GM12878 (cell line): ENCODE measurements around the gene WRAP73. TPM values are rescaled to one million over a fixed set of nuclear protein-coding genes. Genes with fewer than 3 reads are reported as not detected.

Experiments used
- ATAC-seq: fragments of 200-7000 bp; cut with Tn5 transposase; 3 replicates; pipeline ENCODE4 v1.9.1; 2020; ENCODE audit warnings: mild to moderate bottlenecking, moderate library complexity
- BruUV-seq: library from RNA; stranded (reverse); fragments of 400-500 nt; replicated peaks from 2 replicates; lab custom pipeline; 2021; lab: Mats Ljungman, UMichigan
- CTCF ChIA-PET: fragments of 300-600 bp; sonication (Branson Sonifier 250); formaldehyde crosslinking; extraction: SDS; loops from one replicate; lab custom pipeline; 2021; ENCODE audit warnings: inconsistent platforms; lab: Yijun Ruan, JAX
- POLR2A ChIA-PET: fragments of 350-600 bp; formaldehyde crosslinking; extraction: SDS; loops from one replicate; lab custom pipeline; 2021; ENCODE audit warnings: inconsistent platforms; lab: Charles Lee
- RAD21 ChIA-PET: fragments of 300-600 bp; sonication (Branson Sonifier 250); formaldehyde crosslinking; loops from one replicate; lab custom pipeline; 2023; ENCODE audit warnings: antibody characterized with exemption; ENCODE audit not compliant: unreplicated experiment; lab: Charles Lee
- SMC1A ChIA-PET: fragments of 300-600 bp; sonication (Branson Sonifier 250); formaldehyde crosslinking; loops from one replicate; lab custom pipeline; 2023; ENCODE audit not compliant: unreplicated experiment, uncharacterized antibody; lab: Charles Lee
- DNase-seq: peaks from one replicate; pipeline ENCODE4 v3.0.0-alpha.2; 2011; ENCODE audit warnings: low read depth, low spot score
- FAIRE-seq: peaks from 3 replicates; lab custom pipeline; 2011; peaks lifted over from hg19 to GRCh38; lab: Jason Lieb, UNC
- H2AFZ ChIP-seq: 2 replicates; pipeline ENCODE4 v1.6.0; 2011; ENCODE audit warnings: low read depth, low read length, control low read depth; ENCODE audit not compliant: control insufficient read depth
- H3K27ac ChIP-seq: 2 replicates; pipeline ENCODE4 v1.5.1; 2011; ENCODE audit warnings: control low read depth; ENCODE audit not compliant: control insufficient read depth, insufficient read depth
- H3K27me3 ChIP-seq, 2 experiments: replicated peaks in 1 of 2; 2 replicates each; pipeline versions ENCODE4 v1.6.0 to v1.6.1; 2011; ENCODE audit warnings: low read length in 1 of 2; ENCODE audit not compliant: control insufficient read depth in 2 of 2, insufficient read depth in 2 of 2
- H3K36me3 ChIP-seq, 2 experiments: 2 replicates each; pipeline ENCODE4 v1.5.1; 2011; ENCODE audit warnings: low read length in 1 of 2; ENCODE audit not compliant: control insufficient read depth in 2 of 2, insufficient read depth in 2 of 2
- H3K4me1 ChIP-seq: 2 replicates; pipeline ENCODE4 v1.6.1; 2011; ENCODE audit warnings: mild to moderate bottlenecking, low read length, moderate library complexity, mixed read lengths; ENCODE audit not compliant: control insufficient read depth, insufficient read depth
- H3K4me2 ChIP-seq: 2 replicates; pipeline ENCODE4 v1.6.0; 2011; ENCODE audit warnings: control low read depth; ENCODE audit not compliant: control insufficient read depth, insufficient read depth
- H3K4me3 ChIP-seq: fragments of 200-600 bp; sonication (generic); 2 replicates; pipeline ENCODE4 v1.5.1; 2016
- H3K79me2 ChIP-seq: 2 replicates; pipeline ENCODE4 v1.6.0; 2011; ENCODE audit warnings: low read length; ENCODE audit not compliant: control insufficient read depth, insufficient read depth
- H3K9ac ChIP-seq: 2 replicates; pipeline ENCODE4 v1.8.0; 2011; ENCODE audit warnings: low read length, control low read depth, mixed read lengths; ENCODE audit not compliant: control insufficient read depth, insufficient read depth
- H3K9me3 ChIP-seq: replicated peaks from 3 replicates; pipeline ENCODE4 v1.5.1; 2011; ENCODE audit warnings: mild to moderate bottlenecking, low read length; ENCODE audit not compliant: control insufficient read depth, insufficient read depth
- H4K20me1 ChIP-seq: 2 replicates; pipeline ENCODE4 v1.6.0; 2011; ENCODE audit not compliant: control insufficient read depth, insufficient read depth
- BCL11A ChIP-seq: IDR thresholded peaks from 2 replicates; pipeline ENCODE4 v1.6.1; 2011; ENCODE audit warnings: low read depth, low read length
- EED ChIP-seq: sonication (generic); IDR thresholded peaks from 2 replicates; pipeline ENCODE4 v1.6.1; 2016; ENCODE audit warnings: antibody characterized with exemption, low read depth
- EP300 ChIP-seq, 2 experiments: fragments of 150-350 bp in 1 of 2; IDR thresholded peaks; 2 replicates each; pipeline ENCODE4 v1.6.1; 2011 to 2012; ENCODE audit warnings: low read depth in 2 of 2, low read length in 2 of 2, borderline replicate concordance in 1 of 2, improper control_type of control experiment in 1 of 2, inconsistent platforms in 1 of 2; ENCODE audit not compliant: control insufficient read depth in 1 of 2
- FOS ChIP-seq: IDR thresholded peaks from 3 replicates; pipeline ENCODE4 v1.6.1; 2011; ENCODE audit warnings: borderline replicate concordance; ENCODE audit not compliant: insufficient read length; ENCODE audit errors: extremely low read depth
- KAT2A ChIP-seq: conservative IDR thresholded peaks from 2 replicates; pipeline ENCODE4 v1.6.1; 2011; ENCODE audit warnings: low read depth, low read length; ENCODE audit not compliant: control insufficient read depth
- NFYB ChIP-seq: IDR thresholded peaks from 2 replicates; pipeline ENCODE4 v1.6.1; 2011; ENCODE audit warnings: low read depth, mild to moderate bottlenecking, low read length, improper control_type of control experiment, moderate library complexity; ENCODE audit not compliant: insufficient read depth
- SMARCA5 ChIP-seq: fragments of 450-650 bp; IDR thresholded peaks from 2 replicates; pipeline ENCODE4 v1.6.1; 2017; ENCODE audit warnings: mild to moderate bottlenecking
- SP1 ChIP-seq: IDR thresholded peaks from one replicate; pipeline ENCODE4 v1.6.1; 2011; ENCODE audit warnings: low read depth, low read length
- SUPT20H ChIP-seq: IDR thresholded peaks from 2 replicates; pipeline ENCODE4 v1.6.1; 2011; ENCODE audit warnings: low read depth, mild to moderate bottlenecking, low read length, moderate library complexity, borderline replicate concordance; ENCODE audit not compliant: control insufficient read depth
- TCF7 ChIP-seq: IDR thresholded peaks from 2 replicates; pipeline ENCODE4 v1.6.1; 2014; ENCODE audit warnings: antibody characterized with exemption, borderline replicate concordance
- ZNF24 ChIP-seq: fragments of 450-650 bp; IDR thresholded peaks from 2 replicates; pipeline ENCODE4 v1.6.1; 2017; ENCODE audit warnings: antibody characterized with exemption, mild to moderate bottlenecking
- WGBS: methylation state at CpG from one replicate; pipeline ENCODE4 v1.1.6; 2016; ENCODE audit warnings: low lambda C conversion rate; ENCODE audit not compliant: insufficient replicate concordance, insufficient coverage; ENCODE audit errors: missing lambda C conversion rate; 5-methylcytosine and 5-hydroxymethylcytosine counted together
- in situ Hi-C: fragments of 300-500 bp; cut with MboI; formaldehyde crosslinking; loops from 9 replicates; pipeline ENCODE4 v1.14.3; 2018; ENCODE audit warnings: mixed read lengths
- intact Hi-C: fragments of 100-400 bp; cut with micrococcal nuclease; formaldehyde crosslinking; loops from one replicate; pipeline ENCODE4 v1.14.2; 2022; ENCODE audit not compliant: unreplicated experiment
- polyA plus RNA-seq, 11 experiments: library from polyadenylated mRNA; depleted of rRNA in 4 of 11; unstranded in 6 of 11; stranded (reverse) in 5 of 11; fragments of >200 nt; fragmentation: Nextera tagmentation in 4 of 11; fragmentation: Illumina TruSeq in 1 of 11; extraction: Ambion mirVana in 4 of 11; extraction: Trizol in 1 of 11; gene quantifications; 1 replicate in 1 of 11; 2 replicates in 10 of 11; pipeline versions ENCODE4 v1.2.1 to v1.2.3, GENCODE V29; 2011 to 2016; ENCODE audit warnings: inconsistent platforms in 2 of 11, missing spikeins in 2 of 11, low read depth in 1 of 11
- total RNA-seq, 4 experiments: library from RNA; depleted of rRNA in 3 of 4; stranded (reverse); fragments of >200 nt in 3 of 4; fragmentation: Illumina TruSeq in 1 of 4; extraction: Trizol in 1 of 4; gene quantifications; 2 replicates each; pipeline versions ENCODE4 v1.2.1 to v1.2.3, GENCODE V29; 2013 to 2021
- TF ChIP-seq, protein P1 (sequence below): fragments of 450-650 bp; IDR thresholded peaks from 2 replicates; pipeline ENCODE4 v1.6.1; 2017; ENCODE audit warnings: mild to moderate bottlenecking, moderate library complexity
- TF ChIP-seq, protein P2 (sequence below): fragments of 450-650 bp; formaldehyde crosslinking; IDR thresholded peaks from 2 replicates; pipeline ENCODE4 v1.5.0; 2022; ENCODE audit warnings: mild to moderate bottlenecking, missing genetic modification characterization

Gene WRAP73
- total and polyA plus RNA-seq, 10 of the 15 experiments (the other 5 are each of a cell fraction or from before 2014, with no cell fraction given): 3.2 to 65.8 (median 48.0) TPM

DNA sequence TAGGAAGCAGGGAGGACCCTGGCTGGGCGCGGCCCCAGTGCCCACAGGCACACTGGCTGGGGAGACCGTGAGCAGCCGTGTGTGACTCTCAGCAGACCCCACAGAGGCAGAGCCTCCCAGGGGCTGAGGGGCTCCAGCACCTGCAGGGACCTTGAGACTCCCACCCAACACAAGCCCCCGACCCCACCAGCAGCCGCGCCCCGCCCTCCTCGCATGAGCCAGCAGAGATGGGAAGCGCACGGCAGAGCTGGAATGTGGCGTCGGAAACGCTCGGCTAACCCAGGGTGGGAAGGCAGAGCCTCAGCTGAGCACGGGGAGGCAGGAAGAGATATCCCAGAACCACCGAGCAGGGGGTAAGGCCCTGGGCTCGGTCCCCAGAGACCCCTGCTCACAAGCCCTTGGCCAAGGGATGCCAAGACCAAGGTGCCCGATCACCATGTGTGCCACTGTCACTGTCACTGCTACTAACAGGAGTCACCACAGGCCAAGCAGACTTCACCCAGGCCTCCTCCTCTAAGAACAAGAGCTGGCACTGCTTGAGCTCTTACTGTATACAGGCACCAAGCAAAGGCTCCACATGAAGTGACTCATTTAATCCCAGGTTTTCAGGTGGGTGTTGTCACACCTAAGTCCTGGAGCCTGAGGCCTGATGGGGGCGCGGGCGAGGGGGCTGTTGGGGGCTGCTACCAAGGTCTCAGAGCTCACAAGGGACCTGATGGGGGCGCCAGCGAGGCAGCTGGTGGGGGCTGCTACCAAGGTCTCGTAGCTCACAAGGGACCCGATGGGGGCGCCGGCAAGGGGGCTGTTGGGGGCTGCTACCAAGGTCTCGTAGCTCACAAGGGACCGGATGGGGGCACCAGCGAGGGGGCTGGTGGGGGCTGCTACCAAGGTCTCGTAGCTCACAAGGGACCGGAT, 58.7 kb downstream of the WRAP73 start (continued):
- no peak for TF ChIP-seq BCL11A
- TF ChIP-seq, all 136 proteins: peak for 0

DNA sequence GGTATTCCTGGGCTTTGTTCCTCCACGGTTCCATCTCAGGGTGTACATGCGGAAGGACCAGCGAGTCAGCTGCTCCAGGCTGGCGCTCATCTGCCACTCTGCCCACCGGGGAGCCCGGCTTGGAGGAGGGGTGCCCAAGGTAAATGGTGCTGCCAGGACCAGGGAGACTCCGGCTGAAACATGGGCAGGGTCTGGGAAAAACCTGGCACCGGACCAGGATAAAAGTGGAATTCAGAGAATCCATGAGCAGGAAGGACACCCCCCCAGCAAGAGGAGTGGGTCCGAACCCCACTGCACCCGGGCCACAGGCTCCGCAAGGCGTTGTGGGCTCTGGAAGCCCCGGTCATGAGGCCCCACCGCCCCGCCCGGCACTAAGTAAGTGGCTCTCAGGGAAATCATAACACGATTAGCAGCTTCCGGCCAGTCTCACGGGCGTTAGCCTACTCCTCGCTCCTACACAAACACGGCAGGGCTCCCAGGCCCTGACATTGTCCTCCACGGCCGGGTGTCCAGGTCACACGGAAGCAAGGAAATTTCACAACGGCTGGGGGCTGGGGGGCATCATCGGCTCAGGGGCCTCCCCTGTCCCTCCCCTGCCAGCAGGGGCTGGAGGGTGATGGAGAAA, 59.7 kb downstream of the WRAP73 start:
- no peaks in the 10 kb centered on the region; the same call in 2 of the 3 replicates for H3K9me3 ChIP-seq
- ChIA-PET POLR2A (no interaction called here), RAD21 (no interaction called here), CTCF (no interaction called here), SMC1A (no interaction called here)
- H3K36me3 ChIP-seq: no peaks in the 10 kb centered on the region
- in situ Hi-C loops: no loop called here
- H2AFZ ChIP-seq: no peak overlapping the region
- no peak for FAIRE-seq
- DNase-seq: no peak
- H3K27ac ChIP-seq: no peak overlapping the region
- no peaks in the 10 kb centered on the region for H3K4me1 ChIP-seq
- no peaks in the 10 kb centered on the region for H3K79me2 ChIP-seq
- peaks cover 0 to 1% of the 10 kb centered on the region in 2 experiments; a peak in 2 of 4 replicates for H3K27me3 ChIP-seq
- H3K4me3 ChIP-seq: no peak overlapping the region
- BruUV-seq: no TSS peak
- WGBS: 52% methylated on average over 25 of the region's 27 CpGs
- no peak for ATAC-seq
- H3K4me2 ChIP-seq: no peak overlapping the region
- H3K9ac ChIP-seq: no peak overlapping the region
- H4K20me1 ChIP-seq: no peaks in the 10 kb centered on the region
- intact Hi-C loops: no loop called here
- TF ChIP-seq EED (no peak), SMARCA5 (no peak), FOS (no peak), TCF7 (no peak), EP300 (IDR thresholded peaks at IDR 0.05; ENCODE audit: borderline replicate concordance in 1 of 2, control insufficient read depth in 1 of 2, low read depth in 2 of 2, low read length in 2 of 2) (no peak), SP1 (no peak), SUPT20H (no peak), NFYB (no peak), ZNF24 (no peak), BCL11A (no peak), KAT2A (no peak)
- TF ChIP-seq, protein P1, sequence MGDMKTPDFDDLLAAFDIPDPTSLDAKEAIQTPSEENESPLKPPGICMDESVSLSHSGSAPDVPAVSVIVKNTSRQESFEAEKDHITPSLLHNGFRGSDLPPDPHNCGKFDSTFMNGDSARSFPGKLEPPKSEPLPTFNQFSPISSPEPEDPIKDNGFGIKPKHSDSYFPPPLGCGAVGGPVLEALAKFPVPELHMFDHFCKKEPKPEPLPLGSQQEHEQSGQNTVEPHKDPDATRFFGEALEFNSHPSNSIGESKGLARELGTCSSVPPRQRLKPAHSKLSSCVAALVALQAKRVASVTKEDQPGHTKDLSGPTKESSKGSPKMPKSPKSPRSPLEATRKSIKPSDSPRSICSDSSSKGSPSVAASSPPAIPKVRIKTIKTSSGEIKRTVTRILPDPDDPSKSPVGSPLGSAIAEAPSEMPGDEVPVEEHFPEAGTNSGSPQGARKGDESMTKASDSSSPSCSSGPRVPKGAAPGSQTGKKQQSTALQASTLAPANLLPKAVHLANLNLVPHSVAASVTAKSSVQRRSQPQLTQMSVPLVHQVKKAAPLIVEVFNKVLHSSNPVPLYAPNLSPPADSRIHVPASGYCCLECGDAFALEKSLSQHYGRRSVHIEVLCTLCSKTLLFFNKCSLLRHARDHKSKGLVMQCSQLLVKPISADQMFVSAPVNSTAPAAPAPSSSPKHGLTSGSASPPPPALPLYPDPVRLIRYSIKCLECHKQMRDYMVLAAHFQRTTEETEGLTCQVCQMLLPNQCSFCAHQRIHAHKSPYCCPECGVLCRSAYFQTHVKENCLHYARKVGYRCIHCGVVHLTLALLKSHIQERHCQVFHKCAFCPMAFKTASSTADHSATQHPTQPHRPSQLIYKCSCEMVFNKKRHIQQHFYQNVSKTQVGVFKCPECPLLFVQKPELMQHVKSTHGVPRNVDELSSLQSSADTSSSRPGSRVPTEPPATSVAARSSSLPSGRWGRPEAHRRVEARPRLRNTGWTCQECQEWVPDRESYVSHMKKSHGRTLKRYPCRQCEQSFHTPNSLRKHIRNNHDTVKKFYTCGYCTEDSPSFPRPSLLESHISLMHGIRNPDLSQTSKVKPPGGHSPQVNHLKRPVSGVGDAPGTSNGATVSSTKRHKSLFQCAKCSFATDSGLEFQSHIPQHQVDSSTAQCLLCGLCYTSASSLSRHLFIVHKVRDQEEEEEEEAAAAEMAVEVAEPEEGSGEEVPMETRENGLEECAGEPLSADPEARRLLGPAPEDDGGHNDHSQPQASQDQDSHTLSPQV: no peak
- TF ChIP-seq, protein P2, sequence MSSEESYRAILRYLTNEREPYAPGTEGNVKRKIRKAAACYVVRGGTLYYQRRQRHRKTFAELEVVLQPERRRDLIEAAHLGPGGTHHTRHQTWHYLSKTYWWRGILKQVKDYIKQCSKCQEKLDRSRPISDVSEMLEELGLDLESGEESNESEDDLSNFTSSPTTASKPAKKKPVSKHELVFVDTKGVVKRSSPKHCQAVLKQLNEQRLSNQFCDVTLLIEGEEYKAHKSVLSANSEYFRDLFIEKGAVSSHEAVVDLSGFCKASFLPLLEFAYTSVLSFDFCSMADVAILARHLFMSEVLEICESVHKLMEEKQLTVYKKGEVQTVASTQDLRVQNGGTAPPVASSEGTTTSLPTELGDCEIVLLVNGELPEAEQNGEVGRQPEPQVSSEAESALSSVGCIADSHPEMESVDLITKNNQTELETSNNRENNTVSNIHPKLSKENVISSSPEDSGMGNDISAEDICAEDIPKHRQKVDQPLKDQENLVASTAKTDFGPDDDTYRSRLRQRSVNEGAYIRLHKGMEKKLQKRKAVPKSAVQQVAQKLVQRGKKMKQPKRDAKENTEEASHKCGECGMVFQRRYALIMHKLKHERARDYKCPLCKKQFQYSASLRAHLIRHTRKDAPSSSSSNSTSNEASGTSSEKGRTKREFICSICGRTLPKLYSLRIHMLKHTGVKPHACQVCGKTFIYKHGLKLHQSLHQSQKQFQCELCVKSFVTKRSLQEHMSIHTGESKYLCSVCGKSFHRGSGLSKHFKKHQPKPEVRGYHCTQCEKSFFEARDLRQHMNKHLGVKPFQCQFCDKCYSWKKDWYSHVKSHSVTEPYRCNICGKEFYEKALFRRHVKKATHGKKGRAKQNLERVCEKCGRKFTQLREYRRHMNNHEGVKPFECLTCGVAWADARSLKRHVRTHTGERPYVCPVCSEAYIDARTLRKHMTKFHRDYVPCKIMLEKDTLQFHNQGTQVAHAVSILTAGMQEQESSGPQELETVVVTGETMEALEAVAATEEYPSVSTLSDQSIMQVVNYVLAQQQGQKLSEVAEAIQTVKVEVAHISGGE (CRISPR knock-in tag): no peak
